HepG2 (cell line): ENCODE results near the gene TMEM14B. TPM values are rescaled to one million over a fixed set of nuclear protein-coding genes. Genes with fewer than 3 reads are reported as not detected.

Experiments
- ATAD3A ChIP-seq: sonication (generic); formaldehyde crosslinking; IDR thresholded peaks from 2 replicates; pipeline ENCODE4 v1.4.0; 2020; ENCODE audit warnings: missing genetic modification reagents
- BRD4 ChIP-seq: sonication (generic); formaldehyde crosslinking; IDR thresholded peaks from 2 replicates; pipeline ENCODE4 v1.4.0; 2020; ENCODE audit warnings: missing genetic modification reagents
- CEBPB ChIP-seq: IDR thresholded peaks from 2 replicates; pipeline ENCODE4 v1.6.1; 2011; ENCODE audit warnings: low read depth, low read length, improper control_type of control experiment, borderline replicate concordance
- ETV6 ChIP-seq: sonication (generic); formaldehyde crosslinking; conservative IDR thresholded peaks from 2 replicates; pipeline ENCODE4 v1.4.0; 2020; ENCODE audit warnings: missing genetic modification reagents
- GLI4 ChIP-seq: sonication (generic); formaldehyde crosslinking; IDR thresholded peaks from 2 replicates; pipeline ENCODE4 v1.5.1; 2020; ENCODE audit warnings: missing genetic modification reagents, mild to moderate bottlenecking, moderate library complexity, borderline replicate concordance
- GZF1 ChIP-seq: sonication (generic); formaldehyde crosslinking; IDR thresholded peaks from 2 replicates; pipeline ENCODE4 v1.5.1; 2020; ENCODE audit warnings: mild to moderate bottlenecking, missing genetic modification reagents
- HES4 ChIP-seq: sonication (generic); formaldehyde crosslinking; IDR thresholded peaks from 2 replicates; pipeline ENCODE4 v1.9.0; 2021; ENCODE audit warnings: mild to moderate bottlenecking, missing genetic modification reagents, borderline replicate concordance
- HOXD1 ChIP-seq: sonication (generic); formaldehyde crosslinking; IDR thresholded peaks from 2 replicates; pipeline ENCODE4 v1.5.0; 2020; ENCODE audit warnings: missing genetic modification reagents
- ISX ChIP-seq: sonication (generic); formaldehyde crosslinking; conservative IDR thresholded peaks from 2 replicates; pipeline ENCODE4 v1.5.0; 2020; ENCODE audit warnings: missing genetic modification reagents
- KAT8 ChIP-seq: IDR thresholded peaks from 2 replicates; pipeline ENCODE4 v1.6.1; 2016; ENCODE audit warnings: missing genetic modification reagents, missing compliant biosample characterization
- KDM1A ChIP-seq: IDR thresholded peaks from 2 replicates; pipeline ENCODE4 v1.6.1; 2016; ENCODE audit warnings: missing compliant biosample characterization
- PHB2 ChIP-seq: fragments of 450-650 bp; IDR thresholded peaks from 2 replicates; pipeline ENCODE4 v1.6.1; 2018; ENCODE audit not compliant: partially characterized antibody
- RBFOX2 ChIP-seq: fragments of 200-400 bp; formaldehyde crosslinking; IDR thresholded peaks from 2 replicates; pipeline ENCODE4 v1.6.1; 2017; ENCODE audit warnings: low read depth, mild to moderate bottlenecking, low read length
- SNAI1 ChIP-seq: sonication (generic); formaldehyde crosslinking; IDR thresholded peaks from 2 replicates; pipeline ENCODE4 v1.5.0; 2020; ENCODE audit warnings: mild to moderate bottlenecking, missing genetic modification reagents, borderline replicate concordance
- TMF1 ChIP-seq: sonication (generic); formaldehyde crosslinking; IDR thresholded peaks from 2 replicates; pipeline ENCODE4 v1.8.1; 2022; ENCODE audit warnings: low read depth, missing genetic modification reagents
- ZBTB38 ChIP-seq: sonication (generic); formaldehyde crosslinking; IDR thresholded peaks from 2 replicates; pipeline ENCODE4 v1.5.1; 2020; ENCODE audit warnings: mild to moderate bottlenecking, missing genetic modification reagents
- ZFP1 ChIP-seq: IDR thresholded peaks from 2 replicates; pipeline ENCODE4 v1.6.1; 2016
- ZMAT3 ChIP-seq: sonication (generic); formaldehyde crosslinking; conservative IDR thresholded peaks from 2 replicates; pipeline ENCODE4 v1.7.0; 2021; ENCODE audit warnings: missing genetic modification reagents
- ZNF121 ChIP-seq: sonication (generic); formaldehyde crosslinking; IDR thresholded peaks from 2 replicates; pipeline ENCODE4 v1.5.0; 2020; ENCODE audit warnings: mild to moderate bottlenecking, missing genetic modification reagents
- ZNF432 ChIP-seq: sonication (generic); formaldehyde crosslinking; IDR thresholded peaks from 2 replicates; pipeline ENCODE4 v1.5.0; 2020; ENCODE audit warnings: missing genetic modification reagents, mild to moderate bottlenecking, borderline replicate concordance
- ZNF44 ChIP-seq: sonication (generic); formaldehyde crosslinking; IDR thresholded peaks from 2 replicates; pipeline ENCODE4 v1.5.1; 2020; ENCODE audit warnings: mild to moderate bottlenecking, missing genetic modification reagents
- ZNF619 ChIP-seq: sonication (generic); formaldehyde crosslinking; IDR thresholded peaks from 2 replicates; pipeline ENCODE4 v1.4.0; 2020; ENCODE audit warnings: mild to moderate bottlenecking, missing genetic modification reagents
- polyA plus RNA-seq, 8 experiments: library from polyadenylated mRNA; depleted of rRNA in 3 of 8; stranded (reverse) in 7 of 8; unstranded in 1 of 8; fragments of >200 nt; fragmentation: Illumina TruSeq in 4 of 8; extraction: Trizol in 4 of 8; gene quantifications; 2 replicates each; pipeline versions ENCODE4 v1.2.1 to v1.2.3, GENCODE V29; 2011 to 2016; ENCODE audit warnings: low read depth in 4 of 8, missing spikeins in 1 of 8, mixed read lengths in 1 of 8; ENCODE audit not compliant: insufficient read depth in 1 of 8
- total RNA-seq, 5 experiments: library from RNA; depleted of rRNA; stranded (reverse); fragments of >200 nt; fragmentation: Illumina TruSeq; extraction: Trizol; gene quantifications; 2 replicates each; pipeline ENCODE4 v1.2.3, GENCODE V29; 2016; ENCODE audit warnings: low read depth in 1 of 5
- TF ChIP-seq, protein P1 (sequence below): fragments of 450-650 bp; IDR thresholded peaks from 2 replicates; pipeline ENCODE4 v1.6.1; 2017
- TF ChIP-seq, protein P2 (sequence below): sonication (generic); formaldehyde crosslinking; IDR thresholded peaks from 2 replicates; pipeline ENCODE4 v1.4.0; 2020; ENCODE audit warnings: missing genetic modification reagents, borderline replicate concordance
- TF ChIP-seq, protein P3 (sequence below): sonication (generic); formaldehyde crosslinking; IDR thresholded peaks from 2 replicates; pipeline ENCODE4 v1.5.1; 2020; ENCODE audit warnings: missing genetic modification reagents, mild to moderate bottlenecking, borderline replicate concordance

The TMEM14B gene
- total and polyA plus RNA-seq, 2 of the 13 experiments (the other 11 are each of a cell fraction or from before 2014, with no cell fraction given), result 133 to 200 TPM

DNA sequence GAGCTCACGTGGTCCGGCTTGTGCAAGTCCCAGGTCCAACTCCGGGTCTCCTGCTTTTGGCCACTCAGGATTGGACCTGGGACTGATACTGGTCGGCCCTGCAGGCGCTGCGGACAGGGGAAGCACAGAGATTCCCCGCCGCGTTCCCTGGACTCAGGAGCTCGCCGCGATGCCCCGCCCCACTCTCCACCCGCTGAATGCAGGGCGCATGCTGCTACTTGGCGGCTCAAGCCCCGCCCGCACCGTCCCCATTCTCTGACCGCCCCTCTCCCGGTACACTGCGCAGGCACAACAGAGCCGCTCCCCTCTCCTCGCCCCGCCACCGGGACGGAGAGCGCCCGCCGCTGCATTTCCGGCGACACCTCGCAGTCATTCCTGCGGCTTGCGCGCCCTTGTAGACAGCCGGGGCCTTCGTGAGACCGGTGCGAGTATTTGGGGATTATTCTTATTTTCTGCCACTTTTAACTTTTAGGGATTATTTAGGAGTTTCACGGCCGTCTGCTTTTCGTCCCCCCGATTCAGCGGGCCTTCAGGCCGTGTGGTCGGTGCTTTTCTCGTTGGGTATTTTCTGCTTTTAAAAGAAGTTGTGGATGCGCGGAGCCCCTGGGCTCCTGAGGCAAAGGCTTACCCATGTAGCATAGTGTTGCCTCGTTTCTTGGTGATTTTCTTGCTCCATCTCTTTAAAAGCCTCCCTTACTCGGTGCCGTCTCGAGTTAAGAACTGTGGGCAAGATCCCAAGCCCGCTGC is 24.6 kb upstream of the TMEM14B start, which contains the start of gene TMEM14C (continued):
- TF ChIP-seq ZNF619 (CRISPR knock-in tag), result peak; percentile 98; the same call in 1 of the 2 replicates
- TF ChIP-seq ISX, result 0 out of 2 replicates have a peak, but pooled peaks have one; percentile 72
- TF ChIP-seq TMF1, result no peak
- peak; percentile 90 for TF ChIP-seq ZBTB38 (CRISPR knock-in tag)
- peak; percentile 95 for TF ChIP-seq KAT8 (CRISPR knock-in tag)
- TF ChIP-seq, protein P1, sequence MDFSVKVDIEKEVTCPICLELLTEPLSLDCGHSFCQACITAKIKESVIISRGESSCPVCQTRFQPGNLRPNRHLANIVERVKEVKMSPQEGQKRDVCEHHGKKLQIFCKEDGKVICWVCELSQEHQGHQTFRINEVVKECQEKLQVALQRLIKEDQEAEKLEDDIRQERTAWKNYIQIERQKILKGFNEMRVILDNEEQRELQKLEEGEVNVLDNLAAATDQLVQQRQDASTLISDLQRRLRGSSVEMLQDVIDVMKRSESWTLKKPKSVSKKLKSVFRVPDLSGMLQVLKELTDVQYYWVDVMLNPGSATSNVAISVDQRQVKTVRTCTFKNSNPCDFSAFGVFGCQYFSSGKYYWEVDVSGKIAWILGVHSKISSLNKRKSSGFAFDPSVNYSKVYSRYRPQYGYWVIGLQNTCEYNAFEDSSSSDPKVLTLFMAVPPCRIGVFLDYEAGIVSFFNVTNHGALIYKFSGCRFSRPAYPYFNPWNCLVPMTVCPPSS, result no peak
- no peak; the same call in 1 of the 2 replicates for TF ChIP-seq HES4 (CRISPR knock-in tag)
- peak; percentile 96 for TF ChIP-seq RBFOX2
- no peak for TF ChIP-seq ZNF432 (CRISPR knock-in tag)
- no peak; the same call in 1 of the 2 replicates for TF ChIP-seq SNAI1 (CRISPR knock-in tag)
- peak; percentile 23; the same call in 1 of the 2 replicates for TF ChIP-seq HOXD1 (CRISPR knock-in tag)
- peak; percentile 90 for TF ChIP-seq ZNF121 (CRISPR knock-in tag)
- TF ChIP-seq ETV6 (CRISPR knock-in tag), result peak; percentile 60; the same call in 1 of the 2 replicates
- no peak for TF ChIP-seq ATAD3A (CRISPR knock-in tag)
- TF ChIP-seq, protein P2, sequence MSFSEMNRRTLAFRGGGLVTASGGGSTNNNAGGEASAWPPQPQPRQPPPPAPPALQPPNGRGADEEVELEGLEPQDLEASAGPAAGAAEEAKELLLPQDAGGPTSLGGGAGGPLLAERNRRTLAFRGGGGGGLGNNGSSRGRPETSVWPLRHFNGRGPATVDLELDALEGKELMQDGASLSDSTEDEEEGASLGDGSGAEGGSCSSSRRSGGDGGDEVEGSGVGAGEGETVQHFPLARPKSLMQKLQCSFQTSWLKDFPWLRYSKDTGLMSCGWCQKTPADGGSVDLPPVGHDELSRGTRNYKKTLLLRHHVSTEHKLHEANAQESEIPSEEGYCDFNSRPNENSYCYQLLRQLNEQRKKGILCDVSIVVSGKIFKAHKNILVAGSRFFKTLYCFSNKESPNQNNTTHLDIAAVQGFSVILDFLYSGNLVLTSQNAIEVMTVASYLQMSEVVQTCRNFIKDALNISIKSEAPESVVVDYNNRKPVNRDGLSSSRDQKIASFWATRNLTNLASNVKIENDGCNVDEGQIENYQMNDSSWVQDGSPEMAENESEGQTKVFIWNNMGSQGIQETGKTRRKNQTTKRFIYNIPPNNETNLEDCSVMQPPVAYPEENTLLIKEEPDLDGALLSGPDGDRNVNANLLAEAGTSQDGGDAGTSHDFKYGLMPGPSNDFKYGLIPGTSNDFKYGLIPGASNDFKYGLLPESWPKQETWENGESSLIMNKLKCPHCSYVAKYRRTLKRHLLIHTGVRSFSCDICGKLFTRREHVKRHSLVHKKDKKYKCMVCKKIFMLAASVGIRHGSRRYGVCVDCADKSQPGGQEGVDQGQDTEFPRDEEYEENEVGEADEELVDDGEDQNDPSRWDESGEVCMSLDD (CRISPR knock-in tag), result no peak
- TF ChIP-seq KDM1A (CRISPR knock-in tag), result no peak
- TF ChIP-seq ZFP1 (CRISPR knock-in tag), result peak; percentile 91
- TF ChIP-seq GLI4 (CRISPR knock-in tag), result 0 out of 2 replicates have a peak, but pooled peaks have one; percentile 56
- TF ChIP-seq GZF1, result peak; percentile 93
- TF ChIP-seq ZMAT3 (CRISPR knock-in tag), result peak; percentile 95
- peak; percentile 61; the same call in 1 of the 2 replicates for TF ChIP-seq BRD4 (CRISPR knock-in tag)
- TF ChIP-seq PHB2, result no peak
- TF ChIP-seq CEBPB, result peak; percentile 97
- 0 out of 2 replicates have a peak, but pooled peaks have one; percentile 41 for TF ChIP-seq ZNF44 (CRISPR knock-in tag)
- TF ChIP-seq, protein P3, sequence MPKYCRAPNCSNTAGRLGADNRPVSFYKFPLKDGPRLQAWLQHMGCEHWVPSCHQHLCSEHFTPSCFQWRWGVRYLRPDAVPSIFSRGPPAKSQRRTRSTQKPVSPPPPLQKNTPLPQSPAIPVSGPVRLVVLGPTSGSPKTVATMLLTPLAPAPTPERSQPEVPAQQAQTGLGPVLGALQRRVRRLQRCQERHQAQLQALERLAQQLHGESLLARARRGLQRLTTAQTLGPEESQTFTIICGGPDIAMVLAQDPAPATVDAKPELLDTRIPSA (CRISPR knock-in tag), result peak; percentile 57; the same call in 1 of the 2 replicates
